T-helper 17 cell (primary cell): ENCODE results near the gene DPM3. TPM values are rescaled to one million over a fixed set of nuclear protein-coding genes. Genes with fewer than 3 reads are reported as not detected.

Source experiments
- ATAC-seq: fragments of 150-1000 bp; cut with Tn5 transposase; 2 replicates; pipeline ENCODE4 v1.10.0; 2021; ENCODE audit warnings: mild to moderate bottlenecking, moderate library complexity
- DNase-seq, 3 donors: peaks; one replicate each; pipeline versions ENCODE4 v3.0.0 to v3.0.0-alpha.2; 2020 to 2021
- H3K9me3 ChIP-seq: one replicate; pipeline ENCODE4 v1.7.0; 2013; ENCODE audit warnings: low read length, mild to moderate bottlenecking; ENCODE audit not compliant: control insufficient read depth, poor library complexity, severe bottlenecking
- H3K27ac Mint-ChIP-seq: one replicate; pipeline ENCODE4 v1.8.0; 2022; ENCODE audit warnings: mild to moderate bottlenecking, moderate library complexity, mixed read lengths
- H3K27me3 Mint-ChIP-seq: one replicate; pipeline ENCODE4 v1.8.0; 2022; ENCODE audit warnings: mixed read lengths
- H3K36me3 Mint-ChIP-seq: one replicate; pipeline ENCODE4 v1.8.0; 2022; ENCODE audit warnings: low read depth, mixed read lengths
- H3K4me1 Mint-ChIP-seq: one replicate; pipeline ENCODE4 v1.8.0; 2022; ENCODE audit warnings: mild to moderate bottlenecking, mixed read lengths
- H3K4me3 Mint-ChIP-seq: one replicate; pipeline ENCODE4 v1.8.0; 2022; ENCODE audit warnings: mild to moderate bottlenecking, moderate library complexity, mixed read lengths
- total RNA-seq, 4 donors: library from RNA in 2 of 4; stranded (reverse) in 2 of 4; gene quantifications; one replicate each; pipeline ENCODE4 v1.2.3 and lab custom pipeline; 2022 to 2026

DPM3 gene
- total RNA-seq, 2 donors from 2014 or later = 32.1 to 36.0 TPM

GRCh38 chr1:155105604-155106011 is 34.7 kb downstream of the DPM3 start:
- no peak for ATAC-seq
- H3K4me1 Mint-ChIP-seq = peaks cover 4% of the 10 kb centered on the region

GRCh38 chr1:155104605-155105534 is 35.5 kb downstream of the DPM3 start:
- DNase-seq = no peak
- no peak overlapping the region for H3K4me3 Mint-ChIP-seq
- peaks cover 17% of the 10 kb centered on the region for H3K27me3 Mint-ChIP-seq
- ATAC-seq = no peak
- no peaks in the 10 kb centered on the region for H3K9me3 ChIP-seq
- peaks cover 3% of the 10 kb centered on the region for H3K36me3 Mint-ChIP-seq
- H3K4me1 Mint-ChIP-seq = peaks cover 4% of the 10 kb centered on the region
- no peak overlapping the region for H3K27ac Mint-ChIP-seq

More at GRCh38 chr1:155105604-155106011, 34.7 kb downstream of the DPM3 start:
- peaks cover 22% of the 10 kb centered on the region for H3K27me3 Mint-ChIP-seq
- no peaks in the 10 kb centered on the region for H3K9me3 ChIP-seq
- H3K36me3 Mint-ChIP-seq = peaks cover 3% of the 10 kb centered on the region
- no peak overlapping the region for H3K4me3 Mint-ChIP-seq
- H3K27ac Mint-ChIP-seq = no peak overlapping the region
- DNase-seq = no peak

- DNase-seq (no peak), ATAC-seq (no peak)
- Mint-ChIP-seq H3K4me1 (no peaks in the 10 kb centered on the region), H3K27ac (no peak overlapping the region), H3K27me3 (peaks cover 17% of the 10 kb centered on the region), H3K36me3 (peaks cover 3% of the 10 kb centered on the region), H3K4me3 (no peak overlapping the region)
- H3K9me3 ChIP-seq = no peaks in the 10 kb centered on the region
These were observed 37.0 kb downstream of the DPM3 start for GRCh38 chr1:155103325-155103724.

- H3K4me3 Mint-ChIP-seq = no peak overlapping the region
- peaks cover 13% of the 10 kb centered on the region for H3K27me3 Mint-ChIP-seq
- H3K36me3 Mint-ChIP-seq = no peaks in the 10 kb centered on the region
- ATAC-seq = no peak
- no peaks in the 10 kb centered on the region for H3K9me3 ChIP-seq
- no peak for DNase-seq
- no peak overlapping the region for H3K27ac Mint-ChIP-seq
- H3K4me1 Mint-ChIP-seq = no peaks in the 10 kb centered on the region
These were observed 41.0 kb downstream of the DPM3 start for GRCh38 chr1:155099331-155099730.

- H3K4me3 Mint-ChIP-seq = no peak overlapping the region
- DNase-seq (no peak), ATAC-seq (no peak)
- no peaks in the 10 kb centered on the region for H3K36me3 Mint-ChIP-seq
- H3K9me3 ChIP-seq = no peaks in the 10 kb centered on the region
- peaks cover 8% of the 10 kb centered on the region for H3K4me1 Mint-ChIP-seq
- H3K27ac Mint-ChIP-seq = no peak overlapping the region
- H3K27me3 Mint-ChIP-seq = peaks cover 8% of the 10 kb centered on the region
These were observed 45.7 kb downstream of the DPM3 start for GRCh38 chr1:155094622-155094948.

GRCh38 chr1:155093911-155094621 is 46.3 kb downstream of the DPM3 start:
- no peak for DNase-seq
- H3K4me1 Mint-ChIP-seq = peaks cover 8% of the 10 kb centered on the region
- peak; percentile 66 for ATAC-seq
- H3K9me3 ChIP-seq = no peaks in the 10 kb centered on the region
- no peak overlapping the region for H3K27ac Mint-ChIP-seq
- no peaks in the 10 kb centered on the region for H3K36me3 Mint-ChIP-seq
- H3K27me3 Mint-ChIP-seq = peaks cover 8% of the 10 kb centered on the region
- no peak overlapping the region for H3K4me3 Mint-ChIP-seq

GRCh38 chr1:155092641-155093040 is 47.7 kb downstream of the DPM3 start:
- H3K9me3 ChIP-seq = no peaks in the 10 kb centered on the region
- Mint-ChIP-seq H3K4me3 (peak overlapping the region; percentile 36), H3K27ac (no peak overlapping the region), H3K27me3 (peaks cover 8% of the 10 kb centered on the region), H3K36me3 (no peaks in the 10 kb centered on the region), H3K4me1 (peaks cover 10% of the 10 kb centered on the region)
- DNase-seq = no peak
- ATAC-seq = no peak

- H3K36me3 Mint-ChIP-seq = no peaks in the 10 kb centered on the region
- peaks cover 10% of the 10 kb centered on the region for H3K4me1 Mint-ChIP-seq
- no peak overlapping the region for H3K4me3 Mint-ChIP-seq
- H3K27ac Mint-ChIP-seq = no peak overlapping the region
- DNase-seq (no peak), ATAC-seq (no peak)
- no peaks in the 10 kb centered on the region for H3K9me3 ChIP-seq
- peaks cover 8% of the 10 kb centered on the region for H3K27me3 Mint-ChIP-seq
These were observed 48.2 kb downstream of the DPM3 start for GRCh38 chr1:155092131-155092530.

- Mint-ChIP-seq H3K27me3 (peaks cover 8% of the 10 kb centered on the region), H3K27ac (no peak overlapping the region)
- ATAC-seq = peak; percentile 80
These were observed 49.0 kb downstream of the DPM3 start for GRCh38 chr1:155091071-155092051.

More at GRCh38 chr1:155091071-155092051, 49.0 kb downstream of the DPM3 start:
- Mint-ChIP-seq H3K4me3 (no peak overlapping the region), H3K4me1 (peaks cover 11% of the 10 kb centered on the region), H3K36me3 (no peaks in the 10 kb centered on the region)
- DNase-seq = peak; percentile 70 to 80 (median 70)
- H3K9me3 ChIP-seq = no peaks in the 10 kb centered on the region

Other genes with a start within 250 kb of the DPM3 start
- gene PMVK, start 203.8 kb downstream of the DPM3 start, total RNA-seq = 10 to 100 TPM; 19.0 to 19.9 TPM
- 100 to 1,000 TPM; 634 to 767 TPM for gene PBXIP1, start 184.4 kb downstream of the DPM3 start, total RNA-seq
- gene PYGO2, start 178.7 kb downstream of the DPM3 start, total RNA-seq = 10 to 100 TPM; 34.7 to 45.1 TPM
- gene SHC1, start 169.8 kb downstream of the DPM3 start, total RNA-seq = 100 to 1,000 TPM in 1 of 2 donors, 10 to 100 TPM in 1; 99.5 to 105 TPM
- gene CKS1B, start 165.8 kb downstream of the DPM3 start, total RNA-seq = 1 to 10 TPM; 9.3 to 9.4 TPM
- gene FLAD1, start 157.2 kb downstream of the DPM3 start, total RNA-seq = 10 to 100 TPM; 33.2 to 34.7 TPM
- gene LENEP, start 146.9 kb downstream of the DPM3 start, total RNA-seq = not detected
- gene ZBTB7B, start 137.7 kb downstream of the DPM3 start, total RNA-seq = 10 to 100 TPM; 63.8 to 73.6 TPM
- 1 to 10 TPM in 1 of 2 donors, under 1 TPM in 1; 0.94 to 1.3 TPM for gene DCST2, start 106.8 kb downstream of the DPM3 start, total RNA-seq
- under 1 TPM; 0.23 to 0.57 TPM for gene DCST1, start 106.7 kb downstream of the DPM3 start, total RNA-seq
- 10 to 100 TPM; 30.3 to 33.8 TPM for gene ADAM15, start 89.2 kb downstream of the DPM3 start, total RNA-seq
- gene EFNA4, start 76.8 kb downstream of the DPM3 start, total RNA-seq = 1 to 10 TPM; 2.6 to 4.9 TPM
- gene EFNA3, start 61.7 kb downstream of the DPM3 start, total RNA-seq = 1 to 10 TPM in 1 of 2 donors, under 1 TPM in 1; 0.29 to 1.3 TPM
- 1 to 10 TPM in 1 of 2 donors, not detected in 1; 1.0 TPM for gene EFNA1, start 12.7 kb downstream of the DPM3 start, total RNA-seq
- gene SLC50A1, start 4.7 kb downstream of the DPM3 start, total RNA-seq = 10 to 100 TPM; 25.6 to 27.8 TPM
- gene KRTCAP2, start 32.8 kb upstream of the DPM3 start, total RNA-seq = 100 to 1,000 TPM; 110 to 127 TPM
- 10 to 100 TPM in 1 of 2 donors, 1 to 10 TPM in 1; 9.8 to 12.7 TPM for gene TRIM46, start 33.3 kb upstream of the DPM3 start, total RNA-seq
- 10 to 100 TPM; 34.6 to 38.4 TPM for gene THBS3, start 67.4 kb upstream of the DPM3 start, total RNA-seq
- 10 to 100 TPM; 20.7 to 28.5 TPM for gene MTX1, start 68.2 kb upstream of the DPM3 start, total RNA-seq
- gene ENTREP3, start 115.0 kb upstream of the DPM3 start, total RNA-seq = 1 to 10 TPM; 8.6 to 9.3 TPM
- gene SCAMP3, start 121.8 kb upstream of the DPM3 start, total RNA-seq = 10 to 100 TPM; 60.1 to 69.4 TPM
- 10 to 100 TPM; 54.8 to 57.8 TPM for gene CLK2, start 133.0 kb upstream of the DPM3 start, total RNA-seq
- gene HCN3, start 136.9 kb upstream of the DPM3 start, total RNA-seq = 1 to 10 TPM; 1.3 to 1.5 TPM
- gene PKLR, start 160.9 kb upstream of the DPM3 start, total RNA-seq = not detected
- 10 to 100 TPM; 63.0 TPM for gene FDPS, start 168.3 kb upstream of the DPM3 start, total RNA-seq
- 10 to 100 TPM; 13.2 to 14.8 TPM for gene RUSC1, start 180.4 kb upstream of the DPM3 start, total RNA-seq